Measurements from ENCODE around the gene TMED10.

TMED10 gene

GRCh38 chr14:75125617-75126016 lies 50.8 kb downstream of the TMED10 start:
- no peak for DNase-seq

GRCh38 chr14:75123991-75124390 lies 52.4 kb downstream of the TMED10 start:
- DNase-seq, result peak; percentile 63

GRCh38 chr14:75121552-75121951 lies 54.9 kb downstream of the TMED10 start:
- DNase-seq, result no peak

GRCh38 chr14:75120541-75121291 lies 55.7 kb downstream of the TMED10 start:
- DNase-seq, result no peak

- no peak for DNase-seq
Observed at GRCh38 chr14:75119056-75119455, 57.4 kb downstream of the TMED10 start.

GRCh38 chr14:75113932-75114539 lies 62.4 kb downstream of the TMED10 start:
- no peak for DNase-seq

GRCh38 chr14:75109877-75110276 lies 66.5 kb downstream of the TMED10 start:
- no peak for DNase-seq

GRCh38 chr14:75107186-75107585 lies 69.2 kb downstream of the TMED10 start:
- DNase-seq, result no peak

GRCh38 chr14:75101491-75101890 lies 74.9 kb downstream of the TMED10 start:
- DNase-seq, result no peak

GRCh38 chr14:75098682-75099081 lies 77.7 kb downstream of the TMED10 start:
- no peak for DNase-seq

GRCh38 chr14:75098212-75098611 lies 78.2 kb downstream of the TMED10 start:
- no peak for DNase-seq

- DNase-seq, result no peak
Observed at GRCh38 chr14:75096959-75097358, 79.5 kb downstream of the TMED10 start.

- no peak for DNase-seq
Observed at GRCh38 chr14:75095690-75096089, 80.7 kb downstream of the TMED10 start.

GRCh38 chr14:75094896-75095295 lies 81.5 kb downstream of the TMED10 start:
- no peak for DNase-seq

- no peak for DNase-seq
Observed at GRCh38 chr14:75092698-75093097, 83.7 kb downstream of the TMED10 start.

GRCh38 chr14:75091251-75091650 lies 85.2 kb downstream of the TMED10 start:
- DNase-seq, result no peak

- DNase-seq, result no peak
Observed at GRCh38 chr14:75090353-75090752, 86.1 kb downstream of the TMED10 start.

GRCh38 chr14:75088566-75089373 lies 87.6 kb downstream of the TMED10 start:
- DNase-seq, result no peak

GRCh38 chr14:75088153-75088552 lies 88.3 kb downstream of the TMED10 start:
- no peak for DNase-seq

- peak; percentile 32 for DNase-seq
Observed at GRCh38 chr14:75084513-75084912, 91.9 kb downstream of the TMED10 start.

- DNase-seq, result no peak
Observed at GRCh38 chr14:75083271-75083670, 93.1 kb downstream of the TMED10 start.

- DNase-seq, result no peak
Observed at GRCh38 chr14:75081660-75082229, 94.7 kb downstream of the TMED10 start.

Measured in 8988T (cell line).